Peyer's patch (tissue), 4 donors: Measurements from ENCODE around the gene DPY19L2.
"Not testable (repeated sequence)": the region's sequence is repeated elsewhere in the genome, so short reads cannot be mapped to it uniquely, and the experiment has no call there.

ENCODE experiments used
- POLR2A ChIP-seq, 2 donors: fragments of 450-650 bp; IDR thresholded peaks; one replicate each; pipeline ENCODE4 v1.5.1; 2017; ENCODE audit warnings: antibody characterized with exemption in 2 of 2, mild to moderate bottlenecking in 2 of 2, moderate library complexity in 2 of 2
- TF ChIP-seq, protein P1 (sequence below), 6 experiments: fragments of 450-650 bp in 4 of 6; fragments of 200-600 bp in 2 of 6; sonication (generic) in 1 of 6; IDR thresholded peaks; one replicate each; pipeline ENCODE4 v1.5.1; 2017 to 2019; ENCODE audit warnings: antibody characterized with exemption in 6 of 6, mild to moderate bottlenecking in 3 of 6, moderate library complexity in 1 of 6

DNA sequence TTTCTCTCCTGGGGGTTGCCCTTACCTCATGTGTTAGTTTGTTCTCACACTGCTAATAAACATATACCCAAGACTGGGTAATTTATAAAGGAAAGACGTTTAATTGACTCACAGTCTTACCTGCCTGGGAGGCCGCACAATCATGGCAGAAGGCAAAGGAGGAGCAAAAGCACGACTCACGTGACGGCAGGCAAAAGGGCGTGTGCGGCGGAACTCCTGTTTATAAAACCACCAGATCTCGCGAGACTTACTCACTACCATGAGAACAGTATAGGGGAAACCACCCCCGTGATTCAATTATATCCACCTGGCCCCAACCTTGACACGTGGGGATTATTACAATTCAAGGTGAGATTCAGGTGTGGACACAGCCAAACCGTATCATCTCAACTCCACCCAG is 116.9 kb downstream of the DPY19L2 start:
- TF ChIP-seq, protein P1, sequence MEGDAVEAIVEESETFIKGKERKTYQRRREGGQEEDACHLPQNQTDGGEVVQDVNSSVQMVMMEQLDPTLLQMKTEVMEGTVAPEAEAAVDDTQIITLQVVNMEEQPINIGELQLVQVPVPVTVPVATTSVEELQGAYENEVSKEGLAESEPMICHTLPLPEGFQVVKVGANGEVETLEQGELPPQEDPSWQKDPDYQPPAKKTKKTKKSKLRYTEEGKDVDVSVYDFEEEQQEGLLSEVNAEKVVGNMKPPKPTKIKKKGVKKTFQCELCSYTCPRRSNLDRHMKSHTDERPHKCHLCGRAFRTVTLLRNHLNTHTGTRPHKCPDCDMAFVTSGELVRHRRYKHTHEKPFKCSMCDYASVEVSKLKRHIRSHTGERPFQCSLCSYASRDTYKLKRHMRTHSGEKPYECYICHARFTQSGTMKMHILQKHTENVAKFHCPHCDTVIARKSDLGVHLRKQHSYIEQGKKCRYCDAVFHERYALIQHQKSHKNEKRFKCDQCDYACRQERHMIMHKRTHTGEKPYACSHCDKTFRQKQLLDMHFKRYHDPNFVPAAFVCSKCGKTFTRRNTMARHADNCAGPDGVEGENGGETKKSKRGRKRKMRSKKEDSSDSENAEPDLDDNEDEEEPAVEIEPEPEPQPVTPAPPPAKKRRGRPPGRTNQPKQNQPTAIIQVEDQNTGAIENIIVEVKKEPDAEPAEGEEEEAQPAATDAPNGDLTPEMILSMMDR (IDR thresholded peaks at IDR 0.05): not testable (repeated sequence)
- TF ChIP-seq POLR2A (IDR thresholded peaks at IDR 0.05): not testable (repeated sequence)
